NCI-H2196 treated with DMSO at 0.1 percent for 48 hours (cell line): ENCODE data around the gene MTG1.
"Not testable (repeated sequence)": the region's sequence is repeated elsewhere in the genome, so short reads cannot be mapped to it uniquely, and the experiment has no call there.

Experiments used
- DNase-seq: peaks from one replicate; lab custom pipeline; 2025; ENCODE audit not compliant: unreplicated experiment; lab: John Stamatoyannopoulos, UW

The MTG1 gene

GRCh38 chr10:133377818-133378250 is 16.1 kb upstream of the MTG1 start:
- DNase-seq: no peak

GRCh38 chr10:133378251-133379096 is 15.5 kb upstream of the MTG1 start:
- DNase-seq: no peak

GRCh38 chr10:133379152-133379800 is 14.7 kb upstream of the MTG1 start, which contains the start of gene PAOX:
PAOX (plus strand) TSS chr10:133379262; CDS start chr10:133379317, 55 bp downstream.
- DNase-seq: no peak

GRCh38 chr10:133379801-133380666 is 13.9 kb upstream of the MTG1 start:
- DNase-seq: no peak

- no peak for DNase-seq
These were observed 12.9 kb upstream of the MTG1 start for GRCh38 chr10:133381036-133381435.

GRCh38 chr10:133383551-133383950 is 10.4 kb upstream of the MTG1 start:
- no peak for DNase-seq

GRCh38 chr10:133384071-133384470 is 9.9 kb upstream of the MTG1 start:
- no peak for DNase-seq

- DNase-seq: no peak
These were observed 8.7 kb upstream of the MTG1 start for GRCh38 chr10:133385214-133385613.

GRCh38 chr10:133386951-133387350 is 7.0 kb upstream of the MTG1 start:
- DNase-seq: not testable (repeated sequence)

- no peak for DNase-seq
These were observed 5.6 kb upstream of the MTG1 start for GRCh38 chr10:133388236-133388972.

- DNase-seq: no peak
These were observed 4.8 kb upstream of the MTG1 start for GRCh38 chr10:133388973-133389818.

- no peak for DNase-seq
These were observed 3.2 kb upstream of the MTG1 start for GRCh38 chr10:133390597-133391248.

- no peak for DNase-seq
These were observed 2.7 kb upstream of the MTG1 start for GRCh38 chr10:133391249-133391635.

GRCh38 chr10:133391761-133392518 is 2.0 kb upstream of the MTG1 start:
- no peak for DNase-seq

- no peak for DNase-seq
These were observed 425 bp upstream of the MTG1 start for GRCh38 chr10:133393401-133394063.

GRCh38 chr10:133394801-133395221 is 854 bp downstream of the MTG1 start:
- DNase-seq: no peak

- DNase-seq: no peak
These were observed 2.2 kb downstream of the MTG1 start for GRCh38 chr10:133396035-133396624.

- no peak for DNase-seq
These were observed 4.0 kb downstream of the MTG1 start for GRCh38 chr10:133397938-133398337.
